ENCODE data around the gene ZFAND3. TPM values are rescaled to one million over a fixed set of nuclear protein-coding genes. Genes with fewer than 3 reads are reported as not detected.

Gene ZFAND3
- total RNA-seq, 1 experiment from 2014 or later = 64.0 TPM

DNA sequence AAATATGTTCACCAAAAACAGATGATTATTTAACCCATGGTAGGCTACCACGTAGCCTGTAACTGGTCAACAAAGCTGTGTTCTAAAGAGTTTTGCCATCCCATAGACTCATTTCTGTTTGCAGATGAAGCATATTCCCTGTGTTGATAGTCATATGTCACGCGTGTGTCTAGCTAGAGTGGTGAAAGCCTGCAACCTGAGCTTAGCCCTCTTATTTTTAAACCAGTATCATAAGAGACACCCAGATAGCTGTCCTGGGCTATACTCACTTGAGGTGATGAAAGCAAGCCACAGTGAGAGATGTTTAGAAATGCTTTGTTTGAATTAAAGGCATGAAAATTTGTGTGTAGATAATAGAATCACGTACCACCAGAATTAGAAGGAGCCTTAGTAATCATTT is 307.8 kb downstream of the ZFAND3 start:
- no peak for TF ChIP-seq EZH2 (IDR thresholded peaks at IDR 0.05; ENCODE audit: borderline replicate concordance, low read depth, low read length, poor library complexity, severe bottlenecking)
- TF ChIP-seq, protein P1, sequence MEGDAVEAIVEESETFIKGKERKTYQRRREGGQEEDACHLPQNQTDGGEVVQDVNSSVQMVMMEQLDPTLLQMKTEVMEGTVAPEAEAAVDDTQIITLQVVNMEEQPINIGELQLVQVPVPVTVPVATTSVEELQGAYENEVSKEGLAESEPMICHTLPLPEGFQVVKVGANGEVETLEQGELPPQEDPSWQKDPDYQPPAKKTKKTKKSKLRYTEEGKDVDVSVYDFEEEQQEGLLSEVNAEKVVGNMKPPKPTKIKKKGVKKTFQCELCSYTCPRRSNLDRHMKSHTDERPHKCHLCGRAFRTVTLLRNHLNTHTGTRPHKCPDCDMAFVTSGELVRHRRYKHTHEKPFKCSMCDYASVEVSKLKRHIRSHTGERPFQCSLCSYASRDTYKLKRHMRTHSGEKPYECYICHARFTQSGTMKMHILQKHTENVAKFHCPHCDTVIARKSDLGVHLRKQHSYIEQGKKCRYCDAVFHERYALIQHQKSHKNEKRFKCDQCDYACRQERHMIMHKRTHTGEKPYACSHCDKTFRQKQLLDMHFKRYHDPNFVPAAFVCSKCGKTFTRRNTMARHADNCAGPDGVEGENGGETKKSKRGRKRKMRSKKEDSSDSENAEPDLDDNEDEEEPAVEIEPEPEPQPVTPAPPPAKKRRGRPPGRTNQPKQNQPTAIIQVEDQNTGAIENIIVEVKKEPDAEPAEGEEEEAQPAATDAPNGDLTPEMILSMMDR (conservative IDR thresholded peaks at IDR 0.05; ENCODE audit: low read depth, low read length) = no peak
- no peak for DNase-seq (ENCODE audit: low spot score)
- no TSS peak for BruUV-seq (replicated peaks)

DNA sequence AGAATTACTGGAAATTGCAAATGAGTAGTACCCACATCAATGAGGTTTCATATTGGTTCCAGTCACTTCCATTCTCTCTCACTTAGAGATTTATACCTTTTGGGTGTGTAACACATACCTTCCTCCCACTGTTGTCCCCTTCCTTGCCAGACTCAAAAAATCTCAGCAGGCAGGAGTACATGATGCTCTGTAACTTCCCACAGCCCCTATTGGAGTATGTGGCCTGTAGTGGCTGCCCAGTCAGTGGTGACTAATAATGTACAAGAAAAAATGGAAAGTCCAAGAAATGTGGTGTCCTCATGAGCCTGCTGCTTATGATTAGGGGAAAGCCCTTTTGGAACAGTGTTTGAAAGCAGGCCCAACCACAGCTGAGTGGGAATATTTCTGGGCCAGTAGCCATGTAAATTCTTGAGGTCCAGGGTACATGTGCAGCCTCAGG is 312.0 kb downstream of the ZFAND3 start:
- TF ChIP-seq, protein P1 (conservative IDR thresholded peaks at IDR 0.05; ENCODE audit: low read depth, low read length) = no peak
- no peak for TF ChIP-seq EZH2 (IDR thresholded peaks at IDR 0.05; ENCODE audit: borderline replicate concordance, low read depth, low read length, poor library complexity, severe bottlenecking)
- no peaks in the 10 kb centered on the region for H3K4me1 ChIP-seq (ENCODE audit: insufficient read depth, low read length, poor library complexity, severe bottlenecking)
- no peaks in the 10 kb centered on the region for H3K27me3 ChIP-seq (replicated peaks; ENCODE audit: insufficient read depth, low read depth, low read length, poor library complexity)
- H3K9me3 ChIP-seq (ENCODE audit: low read depth, low read length, poor library complexity, severe bottlenecking) = no peaks in the 10 kb centered on the region
- H3K27ac ChIP-seq (ENCODE audit: low read depth, low read length, poor library complexity, severe bottlenecking) = no peak overlapping the region
- H3K36me3 ChIP-seq (ENCODE audit: insufficient read depth, low read length, poor library complexity, severe bottlenecking) = no peaks in the 10 kb centered on the region
- ChIA-PET CTCF (no interaction called here), POLR2A (ENCODE audit: low non-redundant PET) (no interaction called here)
- DNase-seq (ENCODE audit: low spot score) = no peak
- BruUV-seq (replicated peaks) = no TSS peak
- no peak overlapping the region for H3K4me3 ChIP-seq (ENCODE audit: low read depth, low read length, poor library complexity, severe bottlenecking)
- intact Hi-C loops (cut with micrococcal nuclease; ENCODE audit: unreplicated experiment) = no loop called here

More for the DNA sequence above, 307.8 kb downstream of the ZFAND3 start:
- ChIA-PET POLR2A (ENCODE audit: low non-redundant PET) (no interaction called here), CTCF (no interaction called here)
- intact Hi-C loops (cut with micrococcal nuclease; ENCODE audit: unreplicated experiment) = no loop called here
- Histone ChIP-seq H3K36me3 (ENCODE audit: insufficient read depth, low read length, poor library complexity, severe bottlenecking) (no peaks in the 10 kb centered on the region), H3K9me3 (ENCODE audit: low read depth, low read length, poor library complexity, severe bottlenecking) (no peaks in the 10 kb centered on the region), H3K4me3 (ENCODE audit: low read depth, low read length, poor library complexity, severe bottlenecking) (no peak overlapping the region), H3K27ac (ENCODE audit: low read depth, low read length, poor library complexity, severe bottlenecking) (no peak overlapping the region), H3K27me3 (replicated peaks; ENCODE audit: insufficient read depth, low read depth, low read length, poor library complexity) (no peaks in the 10 kb centered on the region), H3K4me1 (ENCODE audit: insufficient read depth, low read length, poor library complexity, severe bottlenecking) (no peaks in the 10 kb centered on the region)

DNA sequence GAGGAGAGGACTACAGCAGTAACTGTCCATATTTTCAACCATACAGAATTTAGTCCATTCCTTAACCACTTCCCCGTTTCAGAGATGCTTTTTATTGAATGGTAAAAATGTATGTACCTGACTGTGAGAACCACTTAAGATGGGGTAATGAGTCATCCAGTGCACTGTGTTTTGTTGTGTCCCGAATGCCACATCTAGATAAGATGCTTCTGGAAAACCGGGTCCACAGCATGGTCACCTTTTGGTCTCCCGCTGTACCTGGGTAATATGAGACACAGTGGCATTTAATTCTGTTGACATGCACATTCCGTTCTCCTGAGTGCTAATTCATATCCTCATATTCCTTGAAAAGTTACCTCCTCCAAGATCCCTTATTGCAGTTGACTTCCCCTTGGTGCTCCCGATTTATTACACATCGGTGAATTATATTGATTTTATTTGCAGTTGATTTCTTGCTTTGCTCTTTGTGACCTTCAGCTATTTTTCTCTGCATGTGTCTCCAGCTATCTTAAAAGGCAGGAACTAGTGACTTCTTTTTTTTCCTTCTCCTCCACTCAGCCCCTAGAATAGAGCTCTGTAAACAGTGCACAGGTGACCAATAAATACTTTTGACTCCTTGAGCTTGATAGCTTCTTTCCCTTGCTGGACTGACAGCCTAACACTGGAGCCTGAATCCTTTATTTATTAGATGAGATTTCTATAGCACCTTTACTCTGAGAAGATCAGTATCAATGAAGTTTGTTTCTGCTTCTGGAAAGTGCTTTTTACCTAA is 314.6 kb downstream of the ZFAND3 start:
- Histone ChIP-seq H3K27me3 (replicated peaks; ENCODE audit: insufficient read depth, low read depth, low read length, poor library complexity) (no peaks in the 10 kb centered on the region), H3K36me3 (ENCODE audit: insufficient read depth, low read length, poor library complexity, severe bottlenecking) (no peaks in the 10 kb centered on the region), H3K4me1 (ENCODE audit: insufficient read depth, low read length, poor library complexity, severe bottlenecking) (no peaks in the 10 kb centered on the region), H3K27ac (ENCODE audit: low read depth, low read length, poor library complexity, severe bottlenecking) (no peak overlapping the region), H3K4me3 (ENCODE audit: low read depth, low read length, poor library complexity, severe bottlenecking) (no peak overlapping the region), H3K9me3 (ENCODE audit: low read depth, low read length, poor library complexity, severe bottlenecking) (no peaks in the 10 kb centered on the region)
- intact Hi-C loops (cut with micrococcal nuclease; ENCODE audit: unreplicated experiment) = no loop called here
- BruUV-seq (replicated peaks) = no TSS peak
- TF ChIP-seq, protein P1 (conservative IDR thresholded peaks at IDR 0.05; ENCODE audit: low read depth, low read length) = no peak
- TF ChIP-seq EZH2 (IDR thresholded peaks at IDR 0.05; ENCODE audit: borderline replicate concordance, low read depth, low read length, poor library complexity, severe bottlenecking) = no peak
- no peak for DNase-seq (ENCODE audit: low spot score)
- ChIA-PET CTCF (no interaction called here), POLR2A (ENCODE audit: low non-redundant PET) (interaction anchor here (0.7 kb wide), 1 partner anchor 24 kb away, joined by 4 read pairs; no protein-coding TSS in a partner anchor)
